CD14-positive monocyte (primary cell): ENCODE measurements around the gene SPNS1. TPM values are rescaled to one million over a fixed set of nuclear protein-coding genes. Genes with fewer than 3 reads are reported as not detected.

Experiments
- DNase-seq, 3 donors: peaks; one replicate each; pipeline ENCODE4 v3.0.0-alpha.2; 2011 to 2022
- H2AFZ ChIP-seq: 2 replicates; pipeline ENCODE4 v1.6.0; 2012; ENCODE audit warnings: mild to moderate bottlenecking, low read depth, low read length, inconsistent platforms; ENCODE audit not compliant: insufficient read depth, poor library complexity, severe bottlenecking
- H3K27ac ChIP-seq, 2 donors: 1 replicate in 1 of 2; 2 replicates in 1 of 2; pipeline ENCODE4 v1.5.1; 2012 to 2013; ENCODE audit warnings: low read length in 2 of 2, control low read depth in 1 of 2, inconsistent platforms in 1 of 2, low read depth in 1 of 2, mild to moderate bottlenecking in 1 of 2
- H3K27me3 ChIP-seq, 2 donors: one replicate each; pipeline versions ENCODE4 v1.6.0 to v1.6.1; 2011 to 2013; ENCODE audit warnings: low read length in 2 of 2; ENCODE audit not compliant: control insufficient read depth in 2 of 2, insufficient read depth in 2 of 2
- H3K36me3 ChIP-seq, 2 donors: replicated peaks in 1 of 2; 1 replicate in 1 of 2; 2 replicates in 1 of 2; pipeline versions ENCODE4 v1.5.1 to v1.6.1; 2012 to 2013; ENCODE audit warnings: low read length in 2 of 2, control low read depth in 1 of 2, inconsistent platforms in 1 of 2, mild to moderate bottlenecking in 1 of 2; ENCODE audit not compliant: insufficient read depth in 2 of 2, control insufficient read depth in 1 of 2
- H3K4me1 ChIP-seq, 2 donors: 1 replicate in 1 of 2; 2 replicates in 1 of 2; pipeline versions ENCODE4 v1.5.1 to v1.6.1; 2012 to 2013; ENCODE audit warnings: low read length in 2 of 2, control low read depth in 1 of 2, inconsistent platforms in 1 of 2, mild to moderate bottlenecking in 1 of 2, moderate library complexity in 1 of 2; ENCODE audit not compliant: insufficient read depth in 2 of 2, control insufficient read depth in 1 of 2
- H3K4me2 ChIP-seq: replicated peaks from 2 replicates; pipeline ENCODE3; 2012; ENCODE audit warnings: low read length, moderate library complexity, mild to moderate bottlenecking; ENCODE audit not compliant: poor library complexity, severe bottlenecking; ENCODE audit errors: extremely low read depth
- H3K4me3 ChIP-seq, 3 experiments: fragments of 200-600 bp in 1 of 3; sonication (generic) in 1 of 3; replicated peaks in 1 of 3; 1 replicate in 2 of 3; 2 replicates in 1 of 3; pipeline ENCODE4 v1.5.1; 2011 to 2013; ENCODE audit warnings: low read length in 3 of 3, mild to moderate bottlenecking in 3 of 3, control low read depth in 2 of 3, low read depth in 2 of 3, inconsistent platforms in 1 of 3, moderate library complexity in 1 of 3
- H3K79me2 ChIP-seq: 2 replicates; pipeline ENCODE4 v1.6.0; 2012; ENCODE audit warnings: mild to moderate bottlenecking, control low read depth, inconsistent platforms, low read length, moderate library complexity; ENCODE audit not compliant: insufficient read depth
- H3K9ac ChIP-seq: 2 replicates; pipeline ENCODE4 v1.6.0; 2017; ENCODE audit warnings: low read length, mild to moderate bottlenecking; ENCODE audit not compliant: insufficient read depth, poor library complexity, severe bottlenecking
- H3K9me3 ChIP-seq, 2 donors: replicated peaks in 1 of 2; 1 replicate in 1 of 2; 2 replicates in 1 of 2; pipeline versions ENCODE4 v1.5.1 to v1.6.1; 2012 to 2013; ENCODE audit warnings: low read length in 2 of 2, control low read depth in 1 of 2; ENCODE audit not compliant: control insufficient read depth in 1 of 2, insufficient read depth in 1 of 2
- H4K20me1 ChIP-seq: 2 replicates; pipeline ENCODE4 v1.6.0; 2012; ENCODE audit warnings: mild to moderate bottlenecking, low read length, control low read depth, moderate library complexity; ENCODE audit not compliant: insufficient read depth
- H3K27ac Mint-ChIP-seq, 7 donors: one replicate each; pipeline ENCODE4 v1.8.0; 2020; ENCODE audit warnings: mild to moderate bottlenecking in 7 of 7, mixed read lengths in 7 of 7, moderate library complexity in 6 of 7, inconsistent platforms in 2 of 7
- H3K27me3 Mint-ChIP-seq, 3 donors: one replicate each; pipeline ENCODE4 v1.8.0; 2021 to 2022; ENCODE audit warnings: low read depth in 3 of 3, mild to moderate bottlenecking in 3 of 3, mixed read lengths in 3 of 3, moderate library complexity in 3 of 3, inconsistent platforms in 1 of 3
- H3K36me3 Mint-ChIP-seq, 2 donors: one replicate each; pipeline ENCODE4 v1.8.0; 2020; ENCODE audit warnings: mixed read lengths in 2 of 2, inconsistent platforms in 1 of 2, mild to moderate bottlenecking in 1 of 2
- H3K4me1 Mint-ChIP-seq: one replicate; pipeline ENCODE4 v1.8.0; 2020; ENCODE audit warnings: mild to moderate bottlenecking, mixed read lengths
- H3K4me3 Mint-ChIP-seq, 2 donors: one replicate each; pipeline ENCODE4 v1.8.0; 2020; ENCODE audit warnings: mild to moderate bottlenecking in 2 of 2, mixed read lengths in 2 of 2, moderate library complexity in 1 of 2
- H3K9me3 Mint-ChIP-seq, 7 donors: one replicate each; pipeline ENCODE4 v1.8.0; 2020 to 2022; ENCODE audit warnings: mixed read lengths in 7 of 7, mild to moderate bottlenecking in 6 of 7, moderate library complexity in 6 of 7, inconsistent platforms in 2 of 7
- WGBS: methylation state at CpG from one replicate; pipeline ENCODE4 v1.1.5; 2013; ENCODE audit warnings: missing lambda C conversion rate; ENCODE audit not compliant: insufficient coverage; 5-methylcytosine and 5-hydroxymethylcytosine counted together
- intact Hi-C, 2 donors: fragments of 100-400 bp; cut with micrococcal nuclease; formaldehyde crosslinking; loops; one replicate each; pipeline versions ENCODE4 v1.15.0 to v1.15.1; 2023
- polyA plus RNA-seq, 3 donors: library from polyadenylated mRNA; depleted of rRNA in 1 of 3; unstranded in 2 of 3; stranded (reverse) in 1 of 3; fragments of 300-500 nt in 2 of 3; fragments of >200 nt in 1 of 3; fragmentation: Illumina TruSeq in 2 of 3; gene quantifications; 1 replicate in 2 of 3; 2 replicates in 1 of 3; pipeline ENCODE4 v1.2.3, GENCODE V29; 2012 to 2021
- TF ChIP-seq, protein P1 (sequence below): fragments of 200-600 bp; IDR thresholded peaks from one replicate; pipeline ENCODE4 v1.8.0; 2022; ENCODE audit warnings: antibody characterized with exemption, mild to moderate bottlenecking

SPNS1 gene
- polyA plus RNA-seq, 3 donors: 93.4 to 104 (median 97.2) TPM

DNA sequence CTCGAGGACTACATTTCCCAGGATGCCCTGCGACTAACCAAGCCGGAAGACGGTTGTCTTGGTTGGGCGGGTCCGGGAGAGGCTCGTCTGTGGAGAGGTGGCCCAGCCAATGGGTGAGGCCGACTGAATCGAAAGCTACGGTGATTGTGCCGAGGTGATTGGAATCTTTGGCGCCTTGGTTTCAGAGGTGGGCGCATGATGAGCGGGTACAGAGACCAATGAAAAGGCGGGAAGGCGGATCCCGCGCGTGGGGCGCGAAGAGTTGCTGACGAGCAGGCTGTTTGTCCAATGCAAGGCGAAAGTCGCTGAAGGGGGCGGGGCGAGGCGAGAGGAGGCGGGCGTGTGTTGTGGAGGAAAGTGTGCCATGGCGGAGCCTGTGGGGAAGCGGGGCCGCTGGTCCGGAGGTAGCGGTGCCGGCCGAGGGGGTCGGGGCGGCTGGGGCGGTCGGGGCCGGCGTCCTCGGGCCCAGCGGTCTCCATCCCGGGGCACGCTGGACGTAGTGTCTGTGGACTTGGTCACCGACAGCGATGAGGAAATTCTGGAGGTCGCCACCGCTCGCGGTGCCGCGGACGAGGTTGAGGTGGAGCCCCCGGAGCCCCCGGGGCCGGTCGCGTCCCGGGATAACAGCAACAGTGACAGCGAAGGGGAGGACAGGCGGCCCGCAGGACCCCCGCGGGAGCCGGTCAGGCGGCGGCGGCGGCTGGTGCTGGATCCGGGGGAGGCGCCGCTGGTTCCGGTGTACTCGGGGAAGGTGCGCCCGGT, 23.7 kb upstream of the SPNS1 start, which contains the start of gene NFATC2IP:
Gene NFATC2IP, plus strand, starts transcription at position 290 of the 762 bp plus-strand sequence. Its CDS starts 75 bp downstream, at position 365.
- no peaks in the 10 kb centered on the region for H3K9me3 ChIP-seq
- peak within 1 kb of the TSS; percentile 90 to 97 for H3K4me3 Mint-ChIP-seq
- peak within 1 kb of the TSS; percentile 92 for H3K4me2 ChIP-seq
- H3K9ac ChIP-seq: peak within 1 kb of the TSS; percentile 89
- peaks cover 2 to 7% (median 4%) of the 10 kb centered on the region in 3 donors for H3K27me3 Mint-ChIP-seq
- peaks cover 26% of the 10 kb centered on the region for H3K4me1 Mint-ChIP-seq
- peaks cover 18 to 27% of the 10 kb centered on the region in 2 donors for H3K4me1 ChIP-seq
- no peaks in the 10 kb centered on the region for H3K9me3 Mint-ChIP-seq
- H3K4me3 ChIP-seq: peak within 1 kb of the TSS; percentile 71 to 94 (median 80)
- peak; percentile 99 to 100 (median 100) for DNase-seq
- peaks cover 8% of the 10 kb centered on the region for H4K20me1 ChIP-seq
- peak within 1 kb of the TSS; percentile 98 for H2AFZ ChIP-seq
- H3K27ac Mint-ChIP-seq: peak within 1 kb of the TSS; percentile 83 to 95 (median 91)
- H3K36me3 ChIP-seq: peaks cover 20 to 31% of the 10 kb centered on the region in 2 donors
- WGBS: under 1% methylated on average over 73 of the region's 79 CpGs
- TF ChIP-seq, protein P1, sequence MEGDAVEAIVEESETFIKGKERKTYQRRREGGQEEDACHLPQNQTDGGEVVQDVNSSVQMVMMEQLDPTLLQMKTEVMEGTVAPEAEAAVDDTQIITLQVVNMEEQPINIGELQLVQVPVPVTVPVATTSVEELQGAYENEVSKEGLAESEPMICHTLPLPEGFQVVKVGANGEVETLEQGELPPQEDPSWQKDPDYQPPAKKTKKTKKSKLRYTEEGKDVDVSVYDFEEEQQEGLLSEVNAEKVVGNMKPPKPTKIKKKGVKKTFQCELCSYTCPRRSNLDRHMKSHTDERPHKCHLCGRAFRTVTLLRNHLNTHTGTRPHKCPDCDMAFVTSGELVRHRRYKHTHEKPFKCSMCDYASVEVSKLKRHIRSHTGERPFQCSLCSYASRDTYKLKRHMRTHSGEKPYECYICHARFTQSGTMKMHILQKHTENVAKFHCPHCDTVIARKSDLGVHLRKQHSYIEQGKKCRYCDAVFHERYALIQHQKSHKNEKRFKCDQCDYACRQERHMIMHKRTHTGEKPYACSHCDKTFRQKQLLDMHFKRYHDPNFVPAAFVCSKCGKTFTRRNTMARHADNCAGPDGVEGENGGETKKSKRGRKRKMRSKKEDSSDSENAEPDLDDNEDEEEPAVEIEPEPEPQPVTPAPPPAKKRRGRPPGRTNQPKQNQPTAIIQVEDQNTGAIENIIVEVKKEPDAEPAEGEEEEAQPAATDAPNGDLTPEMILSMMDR: no peak
- H3K79me2 ChIP-seq: peaks cover 33% of the 10 kb centered on the region
- H3K36me3 Mint-ChIP-seq: peaks cover 34 to 38% of the 10 kb centered on the region in 2 donors
- intact Hi-C loops: no loop called here
- H3K27ac ChIP-seq: peak within 1 kb of the TSS in 1 of 2 donors; percentile 79
- H3K27me3 ChIP-seq: no peaks in the 10 kb centered on the region

DNA sequence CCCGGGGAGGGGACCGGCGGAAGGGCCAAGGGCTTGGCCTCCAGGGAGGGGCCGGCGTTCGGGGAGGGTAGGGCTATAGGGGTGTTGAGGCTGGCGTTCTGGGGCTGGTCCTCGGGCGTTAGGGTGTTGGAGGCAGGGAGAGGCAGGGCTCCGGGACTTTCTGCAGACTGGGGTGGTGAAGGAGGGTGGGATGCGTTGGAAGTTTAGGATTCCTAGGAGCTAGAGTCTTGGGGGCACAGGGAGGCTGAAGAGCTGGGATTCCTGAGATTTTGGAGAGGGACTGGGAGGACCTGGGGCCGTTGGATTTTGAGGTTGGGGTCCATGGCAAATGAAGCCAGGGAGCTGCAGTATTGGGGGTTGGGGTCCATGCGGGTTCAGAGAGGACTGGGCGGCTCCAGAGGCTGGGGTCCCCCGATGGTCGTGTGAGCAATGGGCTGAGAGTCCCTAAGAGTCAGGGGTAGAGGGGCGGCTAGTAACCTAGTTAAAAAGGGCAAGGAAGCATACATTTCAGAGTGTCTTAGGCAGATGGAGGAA, 23.1 kb upstream of the SPNS1 start:
- intact Hi-C loops: no loop called here
- 2% methylated on average over 15 of the region's 17 CpGs for WGBS
- Histone ChIP-seq H3K27me3 (no peaks in the 10 kb centered on the region), H3K9ac (peak overlapping the region; percentile 89), H3K9me3 (no peaks in the 10 kb centered on the region), H3K4me2 (peak overlapping the region; percentile 92), H3K4me1 (peaks cover 16 to 24% of the 10 kb centered on the region in 2 donors), H3K79me2 (peaks cover 33% of the 10 kb centered on the region), H3K36me3 (peaks cover 27 to 37% of the 10 kb centered on the region in 2 donors), H3K4me3 (peak overlapping the region; percentile 71 to 94 (median 80)), H3K27ac (peak overlapping the region in 1 of 2 donors; percentile 79), H4K20me1 (peaks cover 8% of the 10 kb centered on the region), H2AFZ (peak overlapping the region; percentile 98)
- Mint-ChIP-seq H3K4me1 (peaks cover 25% of the 10 kb centered on the region), H3K27ac (peak overlapping the region in 6 of 7 donors; percentile 35 to 95 (median 87)), H3K4me3 (peak overlapping the region; percentile 90 to 97), H3K36me3 (peaks cover 40 to 44% of the 10 kb centered on the region in 2 donors), H3K9me3 (no peaks in the 10 kb centered on the region), H3K27me3 (peaks cover 2 to 7% (median 4%) of the 10 kb centered on the region in 3 donors)
- TF ChIP-seq, protein P1: no peak
- no peak for DNase-seq
